Measurements from ENCODE around the gene CPTP. TPM values are rescaled to one million over a fixed set of nuclear protein-coding genes. Genes with fewer than 3 reads are reported as not detected.

Gene CPTP
- total and polyA plus RNA-seq, 2 donors (not counting 1 experiment from before 2014, with no cell fraction given): 17.1 to 18.8 TPM

GRCh38 chr1:1294250-1294890, 30.2 kb upstream of the CPTP start:
- Histone ChIP-seq H4K20me1 (ENCODE audit: control insufficient read depth, insufficient read depth, low read length, poor library complexity, severe bottlenecking) (no peaks in the 10 kb centered on the region), H3K4me3 (ENCODE audit: control extremely low read depth in 1 of 5, extremely low read depth in 1 of 5, insufficient read depth in 1 of 5, low read depth in 2 of 5, low read length in 4 of 5) (no peak overlapping the region), H3K4me2 (replicated peaks; ENCODE audit: low read depth, low read length, poor library complexity, severe bottlenecking) (no peak overlapping the region), H3K9ac (ENCODE audit: low read length) (no peak overlapping the region), H2AFZ (ENCODE audit: insufficient read depth, low read depth, low read length, poor library complexity, severe bottlenecking) (no peak overlapping the region), H3K27ac (ENCODE audit: low read length in 2 of 2) (no peak overlapping the region), H3K4me1 (ENCODE audit: control insufficient read depth in 2 of 2, insufficient read depth in 2 of 2, low read length in 2 of 2) (peaks cover 0 to 16% of the 10 kb centered on the region in 2 donors), H3K27me3 (replicated peaks in 1 of 4; ENCODE audit: control extremely low read depth in 1 of 4, control insufficient read depth in 3 of 4, insufficient read depth in 4 of 4, low read length in 3 of 4) (no peaks in the 10 kb centered on the region), H3K79me2 (ENCODE audit: control insufficient read depth, insufficient read depth, low read length) (no peaks in the 10 kb centered on the region), H3K36me3 (replicated peaks in 1 of 2; ENCODE audit: control extremely low read depth in 1 of 2, control insufficient read depth in 1 of 2, extremely low read depth in 1 of 2, insufficient read depth in 2 of 2, low read length in 1 of 2) (no peaks in the 10 kb centered on the region), H3K9me3 (ENCODE audit: control extremely low read depth in 1 of 3, control insufficient read depth in 2 of 3, insufficient read depth in 1 of 3, low read length in 2 of 3) (no peaks in the 10 kb centered on the region)
- 96% methylated on average over 55 of the region's 58 CpGs for WGBS (ENCODE audit: insufficient coverage)
- ATAC-seq (ENCODE audit: low read depth) (no peak), DNase-seq (no peak)
- Mint-ChIP-seq H3K27me3 (no peaks in the 10 kb centered on the region), H3K9me3 (ENCODE audit: insufficient read depth) (no peaks in the 10 kb centered on the region), H3K4me3 (no peak overlapping the region), H3K4me1 (peaks cover 11% of the 10 kb centered on the region), H3K27ac (no peak overlapping the region)
- CTCF ChIA-PET: interaction anchor here (0.7 to 1.0 kb wide), 2 partner anchors 173 to 262 kb away, joined by 3 read pairs; no protein-coding TSS in a partner anchor
- TF ChIP-seq CTCF (IDR thresholded peaks at IDR 0.05) (no peak), EZH2 (IDR thresholded peaks at IDR 0.05; ENCODE audit: borderline replicate concordance, insufficient read depth, low read depth, low read length, poor library complexity, severe bottlenecking) (no peak)
- POLR2A ChIA-PET: no interaction called here
- intact Hi-C loops (cut with micrococcal nuclease): no loop called here

DNA sequence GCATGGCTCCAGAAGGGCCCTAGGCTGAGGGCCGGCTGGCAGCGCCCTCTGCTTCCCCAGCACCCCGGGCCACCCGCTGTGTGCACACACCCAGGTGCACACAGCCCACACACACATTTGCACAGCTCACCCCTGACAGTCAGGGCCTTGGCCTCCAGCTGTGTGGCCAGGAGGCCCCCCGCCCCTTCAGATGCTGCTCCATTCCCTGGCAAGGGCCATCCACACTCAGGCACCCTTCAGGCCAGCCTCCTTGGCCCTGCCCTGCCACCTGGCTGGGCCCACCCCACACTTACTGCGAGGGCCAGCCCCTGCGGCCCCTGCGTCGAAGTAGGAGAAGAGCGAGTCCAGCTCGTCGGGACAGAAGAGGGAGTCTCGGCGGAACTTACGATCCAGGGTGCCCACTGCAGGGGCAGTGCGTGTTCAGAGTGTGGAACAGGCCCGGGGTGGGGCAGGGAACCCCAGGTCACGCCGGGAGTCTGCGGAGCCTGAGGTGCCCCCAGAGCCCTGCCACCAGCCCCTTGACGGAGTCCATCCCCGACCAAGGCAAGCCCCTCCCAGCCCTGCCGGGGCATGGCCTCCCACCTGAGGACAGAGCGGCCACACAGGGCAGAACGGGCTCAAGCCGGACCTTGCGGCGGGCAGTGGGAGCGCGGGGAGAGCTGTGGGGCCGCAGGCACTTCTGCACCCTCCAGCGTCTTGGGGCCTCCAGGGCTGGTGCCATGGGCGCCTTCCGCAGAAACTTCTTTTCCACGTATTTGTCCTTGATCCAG, 29.3 kb upstream of the CPTP start:
- ChIA-PET CTCF (interaction anchor here (0.7 to 1.5 kb wide), 3 partner anchors 10 to 263 kb away, joined by 3 to 4 read pairs (median 3); no protein-coding TSS in a partner anchor), POLR2A (no interaction called here)
- no peak overlapping the region for H3K9ac ChIP-seq (ENCODE audit: low read length)
- H3K4me1 Mint-ChIP-seq: peaks cover 8% of the 10 kb centered on the region
- WGBS (ENCODE audit: insufficient coverage): 97% methylated on average over 35 of the region's 35 CpGs
- no peak overlapping the region for H3K27ac Mint-ChIP-seq
- H3K4me3 ChIP-seq (ENCODE audit: control extremely low read depth in 1 of 5, extremely low read depth in 1 of 5, insufficient read depth in 1 of 5, low read depth in 2 of 5, low read length in 4 of 5): no peak overlapping the region
- H4K20me1 ChIP-seq (ENCODE audit: control insufficient read depth, insufficient read depth, low read length, poor library complexity, severe bottlenecking): peaks cover 6% of the 10 kb centered on the region
- no peak for TF ChIP-seq CTCF (IDR thresholded peaks at IDR 0.05)
- no peak for TF ChIP-seq EZH2 (IDR thresholded peaks at IDR 0.05; ENCODE audit: borderline replicate concordance, insufficient read depth, low read depth, low read length, poor library complexity, severe bottlenecking)
- H3K4me3 Mint-ChIP-seq: no peak overlapping the region
- no peak overlapping the region for H2AFZ ChIP-seq (ENCODE audit: insufficient read depth, low read depth, low read length, poor library complexity, severe bottlenecking)
- no peak for ATAC-seq (ENCODE audit: low read depth)
- no peaks in the 10 kb centered on the region for H3K9me3 ChIP-seq (ENCODE audit: control extremely low read depth in 1 of 3, control insufficient read depth in 2 of 3, insufficient read depth in 1 of 3, low read length in 2 of 3)
- H3K79me2 ChIP-seq (ENCODE audit: control insufficient read depth, insufficient read depth, low read length): no peaks in the 10 kb centered on the region
- H3K4me2 ChIP-seq (replicated peaks; ENCODE audit: low read depth, low read length, poor library complexity, severe bottlenecking): no peak overlapping the region
- no peaks in the 10 kb centered on the region for H3K36me3 ChIP-seq (replicated peaks in 1 of 2; ENCODE audit: control extremely low read depth in 1 of 2, control insufficient read depth in 1 of 2, extremely low read depth in 1 of 2, insufficient read depth in 2 of 2, low read length in 1 of 2)
- H3K4me1 ChIP-seq (ENCODE audit: control insufficient read depth in 2 of 2, insufficient read depth in 2 of 2, low read length in 2 of 2): peaks cover 0 to 14% of the 10 kb centered on the region in 2 donors
- no peaks in the 10 kb centered on the region for H3K27me3 Mint-ChIP-seq
- no peak overlapping the region for H3K27ac ChIP-seq (ENCODE audit: low read length in 2 of 2)
- intact Hi-C loops (cut with micrococcal nuclease): no loop called here
- no peak for DNase-seq
- no peaks in the 10 kb centered on the region for H3K27me3 ChIP-seq (replicated peaks in 1 of 4; ENCODE audit: control extremely low read depth in 1 of 4, control insufficient read depth in 3 of 4, insufficient read depth in 4 of 4, low read length in 3 of 4)
- no peaks in the 10 kb centered on the region for H3K9me3 Mint-ChIP-seq (ENCODE audit: insufficient read depth)
